Thyroid gland (tissue), 4 donors: ENCODE results near the gene GAS1. TPM values are rescaled to one million over a fixed set of nuclear protein-coding genes. Genes with fewer than 3 reads are reported as not detected.
A peak's percentile ranks its signal among the peaks of the same experiment; 100 is the strongest.

ENCODE experiments used
- DNase-seq, 2 donors: peaks; one replicate each; pipeline ENCODE4 v3.0.0-alpha.2; 2019
- H3K27ac ChIP-seq, 3 donors: fragments of 200-600 bp; sonication (generic); 1 replicate in 2 of 3; 2 replicates in 1 of 3; pipeline ENCODE4 v1.5.1; 2016 to 2019; ENCODE audit warnings: mild to moderate bottlenecking in 1 of 3, moderate library complexity in 1 of 3
- H3K27me3 ChIP-seq: fragments of 200-600 bp; sonication (generic); one replicate; pipeline ENCODE4 v1.5.1; 2019
- H3K36me3 ChIP-seq, 2 donors: fragments of 200-600 bp; sonication (generic); one replicate each; pipeline ENCODE4 v1.5.1; 2016 to 2019
- H3K4me1 ChIP-seq, 2 donors: fragments of 200-600 bp; sonication (generic); one replicate each; pipeline ENCODE4 v1.5.1; 2017 to 2019
- H3K4me3 ChIP-seq, 3 donors: fragments of 200-600 bp; sonication (generic); replicated peaks in 1 of 3; 1 replicate in 2 of 3; 2 replicates in 1 of 3; pipeline ENCODE4 v1.5.1; 2016; ENCODE audit warnings: mild to moderate bottlenecking in 1 of 3
- H3K9me3 ChIP-seq: fragments of 200-600 bp; sonication (generic); one replicate; pipeline ENCODE4 v1.5.1; 2017
- CTCF ChIP-seq, 6 experiments: fragments of 200-600 bp in 3 of 6; fragments of 450-650 bp in 3 of 6; sonication (generic) in 3 of 6; IDR thresholded peaks; one replicate each; pipeline ENCODE4 v1.5.1; 2016 to 2019; ENCODE audit warnings: antibody characterized with exemption in 6 of 6, mild to moderate bottlenecking in 2 of 6, inconsistent platforms in 1 of 6, moderate library complexity in 1 of 6
- POLR2A ChIP-seq, 2 donors: fragments of 450-650 bp; IDR thresholded peaks; one replicate each; pipeline ENCODE4 v1.6.1; 2017; ENCODE audit warnings: antibody characterized with exemption in 2 of 2, mild to moderate bottlenecking in 2 of 2, moderate library complexity in 1 of 2
- WGBS, 2 donors: methylation state at CpG; one replicate each; pipeline ENCODE4 v1.1.5; 2017; 5-methylcytosine and 5-hydroxymethylcytosine counted together
- intact Hi-C: fragments of 100-400 bp; cut with DNase I; formaldehyde crosslinking; loops from one replicate; pipeline ENCODE4 v1.15.1; 2023
- total RNA-seq, 4 donors: library from RNA; depleted of rRNA; stranded (reverse); fragments of >200 nt; gene quantifications; one replicate each; pipeline ENCODE4 v1.2.3, GENCODE V29; 2016

The GAS1 gene
- total RNA-seq, 4 donors from 2014 or later, result 17.1 to 88.6 (median 35.3) TPM

GRCh38 chr9:86955042-86955441, 7.7 kb upstream of the GAS1 start:
- H3K9me3 ChIP-seq, result no peaks in the 10 kb centered on the region
- no peak for DNase-seq
- no peaks in the 10 kb centered on the region for H3K4me1 ChIP-seq
- 88 to 93% methylated on average over 2 of the region's 2 CpGs for WGBS, 2 donors
- H3K27me3 ChIP-seq, result no peaks in the 10 kb centered on the region
- intact Hi-C loops, result no loop called here
- H3K27ac ChIP-seq, result no peak overlapping the region
- no peak overlapping the region for H3K4me3 ChIP-seq
- TF ChIP-seq CTCF (IDR thresholded peaks at IDR 0.05), result no peak
- no peak for TF ChIP-seq POLR2A (IDR thresholded peaks at IDR 0.05)
- H3K36me3 ChIP-seq, result no peaks in the 10 kb centered on the region

GRCh38 chr9:86953181-86953580, 5.9 kb upstream of the GAS1 start:
- no peak overlapping the region for H3K27ac ChIP-seq
- WGBS, 2 donors, result 96 to 97% methylated on average over 5 of the region's 5 CpGs
- H3K9me3 ChIP-seq, result no peaks in the 10 kb centered on the region
- no peaks in the 10 kb centered on the region for H3K27me3 ChIP-seq
- H3K36me3 ChIP-seq, result no peaks in the 10 kb centered on the region
- H3K4me1 ChIP-seq, result peaks cover 0 to 4% of the 10 kb centered on the region in 2 donors
- DNase-seq, result no peak
- TF ChIP-seq CTCF (IDR thresholded peaks at IDR 0.05), result no peak
- TF ChIP-seq POLR2A (IDR thresholded peaks at IDR 0.05), result no peak
- no peak overlapping the region for H3K4me3 ChIP-seq
- intact Hi-C loops, result no loop called here

- Histone ChIP-seq H3K9me3 (no peaks in the 10 kb centered on the region), H3K27ac (peak overlapping the region; percentile 42 to 89 (median 85))
- intact Hi-C loops, result no loop called here
These were observed 996 bp upstream of the GAS1 start for GRCh38 chr9:86948074-86948929.

GRCh38 chr9:86946201-86947145, 833 bp downstream of the GAS1 start:
- intact Hi-C loops, result no loop called here
- H3K27me3 ChIP-seq, result peaks cover 6% of the 10 kb centered on the region
- peak overlapping the region; percentile 63 to 80 (median 75) for H3K4me3 ChIP-seq
- no peaks in the 10 kb centered on the region for H3K36me3 ChIP-seq
- H3K9me3 ChIP-seq, result no peaks in the 10 kb centered on the region
- TF ChIP-seq POLR2A (IDR thresholded peaks at IDR 0.05) (peak in 1 of 2 donors; percentile 44), CTCF (IDR thresholded peaks at IDR 0.05) (peak in 1 of 6 experiments; percentile 12)
- DNase-seq, result peak; percentile 71 to 73
- H3K4me1 ChIP-seq, result peaks cover 13% of the 10 kb centered on the region in 2 donors
- peak overlapping the region; percentile 83 to 89 (median 85) for H3K27ac ChIP-seq
- WGBS, 2 donors, result 1 to 2% methylated on average over 29 to 30 of the region's 125 CpGs

More at GRCh38 chr9:86948074-86948929, 996 bp upstream of the GAS1 start:
- DNase-seq, result peak; percentile 76 to 82
- 1% methylated on average over 36 of the region's 36 CpGs for WGBS, 2 donors
- Histone ChIP-seq H3K27me3 (no peaks in the 10 kb centered on the region), H3K4me1 (peaks cover 7 to 13% of the 10 kb centered on the region in 2 donors), H3K4me3 (peak overlapping the region in 2 of 3 donors; percentile 31 to 75), H3K36me3 (no peaks in the 10 kb centered on the region)
- TF ChIP-seq POLR2A (IDR thresholded peaks at IDR 0.05), result peak in 1 of 2 donors; percentile 20
- TF ChIP-seq CTCF (IDR thresholded peaks at IDR 0.05), result peak; percentile 63 to 92 (median 81)
